Measurements from ENCODE around the gene CCRL2. TPM values are rescaled to one million over a fixed set of nuclear protein-coding genes. Genes with fewer than 3 reads are reported as not detected.

Gene CCRL2
- total and polyA plus RNA-seq, 9 of the 15 experiments (the other 6 are each of a cell fraction or from before 2014, with no cell fraction given): 3.4 to 5.7 (median 4.0) TPM

DNA sequence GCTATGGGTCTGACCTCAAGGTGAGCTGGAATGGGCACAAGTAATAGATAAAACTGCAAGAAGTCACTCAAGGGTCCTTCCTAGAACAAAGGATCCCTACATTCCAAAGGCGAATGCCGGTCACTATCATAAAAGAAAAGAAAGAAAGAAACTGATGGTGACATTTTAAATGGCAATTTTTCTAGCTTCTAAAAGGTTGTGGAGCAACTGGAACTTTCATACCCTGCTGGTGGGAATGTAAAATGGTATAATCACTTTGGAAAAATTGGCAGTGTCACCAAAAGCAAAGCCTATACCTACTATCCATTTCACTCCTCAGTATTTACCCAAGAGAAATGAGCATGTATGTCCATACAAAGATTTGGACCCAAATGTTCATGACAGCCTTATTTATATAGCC is 4.2 kb downstream of the CCRL2 start:
- no peak for DNase-seq (ENCODE audit: extremely low read depth in 1 of 4, low spot score in 3 of 4)
- ATAC-seq: no peak
- ChIA-PET CTCF (ENCODE audit: low intra/inter-chr PET ratio) (no interaction called here), POLR2A (interaction anchor here (0.7 to 1.2 kb wide), 2 partner anchors 13 to 1350 kb away, joined by 4 to 5 read pairs; no protein-coding TSS in a partner anchor)
- Histone ChIP-seq H3K27me3 (ENCODE audit: control insufficient read depth in 2 of 2, insufficient read depth in 2 of 2, low read length in 2 of 2) (no peaks in the 10 kb centered on the region), H3K27ac (ENCODE audit: extremely low read depth, low read depth, low read length) (no peak overlapping the region), H3K36me3 (ENCODE audit: control insufficient read depth, insufficient read depth, low read length) (no peaks in the 10 kb centered on the region), H3K9ac (ENCODE audit: insufficient read depth in 1 of 2, low read depth in 2 of 2, low read length in 2 of 2) (no peak overlapping the region), H3K9me3 (replicated peaks; ENCODE audit: control insufficient read depth, insufficient read depth, low read depth, low read length) (no peaks in the 10 kb centered on the region; the same call in 1 of the 2 replicates), H3K4me1 (replicated peaks in 1 of 2; ENCODE audit: control insufficient read depth in 2 of 2, insufficient read depth in 2 of 2, low read length in 2 of 2) (peaks cover 19 to 33% of the 10 kb centered on the region in 2 experiments), H3K79me2 (ENCODE audit: control insufficient read depth, insufficient read depth, low read length) (peaks cover 2% of the 10 kb centered on the region; the same call in 1 of the 3 replicates), H3K4me3 (no peak overlapping the region), H3K9me1 (ENCODE audit: control insufficient read depth, insufficient read depth, low read length) (no peaks in the 10 kb centered on the region), H3K4me2 (ENCODE audit: insufficient read depth, low read length) (no peak overlapping the region), H4K20me1 (replicated peaks; ENCODE audit: control insufficient read depth, insufficient read depth, low read length) (no peaks in the 10 kb centered on the region), H2AFZ (ENCODE audit: low read depth, low read length) (no peak overlapping the region)
- no peak for FAIRE-seq
- WGBS (ENCODE audit: insufficient coverage, low coverage, missing lambda C conversion rate): 63% methylated on average over 2 of the region's 2 CpGs
- in situ Hi-C loops (cut with MboI) (loop anchor here (25.0 kb wide), 1 partner anchor 1374 kb away; the partner anchor contains the start of gene CLEC3B), intact Hi-C loops (cut with micrococcal nuclease) (no loop called here)
- no TSS peak for BruUV-seq (replicated peaks)
- TF ChIP-seq FOXP1 (CRISPR knock-in tag; IDR thresholded peaks at IDR 0.05) (no peak), TAF1 (IDR thresholded peaks at IDR 0.05; ENCODE audit: control insufficient read depth, extremely low read depth, insufficient read depth, low read length, severe bottlenecking) (no peak), EWSR1 (IDR thresholded peaks at IDR 0.05; ENCODE audit: borderline replicate concordance, low read depth, partially characterized antibody) (no peak), ZNF592 (IDR thresholded peaks at IDR 0.05) (no peak), GTF2A2 (tag; IDR thresholded peaks at IDR 0.05) (no peak), TEAD2 (tag; IDR thresholded peaks at IDR 0.05) (peak; percentile 59; the same call in 1 of the 2 replicates), CCAR2 (IDR thresholded peaks at IDR 0.05; ENCODE audit: low read depth, low read length) (no peak), ZBTB2 (IDR thresholded peaks at IDR 0.05) (no peak), ZNF224 (CRISPR knock-in tag; IDR thresholded peaks at IDR 0.05) (no peak), SMARCE1 (IDR thresholded peaks at IDR 0.05) (no peak), ZFP36 (IDR thresholded peaks at IDR 0.05; ENCODE audit: low read depth, low read length, partially characterized antibody) (no peak)
- TF ChIP-seq, protein P1, sequence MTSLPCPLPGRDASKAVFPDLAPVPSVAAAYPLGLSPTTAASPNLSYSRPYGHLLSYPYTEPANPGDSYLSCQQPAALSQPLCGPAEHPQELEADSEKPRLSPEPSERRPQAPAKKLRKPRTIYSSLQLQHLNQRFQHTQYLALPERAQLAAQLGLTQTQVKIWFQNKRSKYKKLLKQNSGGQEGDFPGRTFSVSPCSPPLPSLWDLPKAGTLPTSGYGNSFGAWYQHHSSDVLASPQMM (CRISPR knock-in tag; IDR thresholded peaks at IDR 0.05): no peak
- TF ChIP-seq, protein P2, sequence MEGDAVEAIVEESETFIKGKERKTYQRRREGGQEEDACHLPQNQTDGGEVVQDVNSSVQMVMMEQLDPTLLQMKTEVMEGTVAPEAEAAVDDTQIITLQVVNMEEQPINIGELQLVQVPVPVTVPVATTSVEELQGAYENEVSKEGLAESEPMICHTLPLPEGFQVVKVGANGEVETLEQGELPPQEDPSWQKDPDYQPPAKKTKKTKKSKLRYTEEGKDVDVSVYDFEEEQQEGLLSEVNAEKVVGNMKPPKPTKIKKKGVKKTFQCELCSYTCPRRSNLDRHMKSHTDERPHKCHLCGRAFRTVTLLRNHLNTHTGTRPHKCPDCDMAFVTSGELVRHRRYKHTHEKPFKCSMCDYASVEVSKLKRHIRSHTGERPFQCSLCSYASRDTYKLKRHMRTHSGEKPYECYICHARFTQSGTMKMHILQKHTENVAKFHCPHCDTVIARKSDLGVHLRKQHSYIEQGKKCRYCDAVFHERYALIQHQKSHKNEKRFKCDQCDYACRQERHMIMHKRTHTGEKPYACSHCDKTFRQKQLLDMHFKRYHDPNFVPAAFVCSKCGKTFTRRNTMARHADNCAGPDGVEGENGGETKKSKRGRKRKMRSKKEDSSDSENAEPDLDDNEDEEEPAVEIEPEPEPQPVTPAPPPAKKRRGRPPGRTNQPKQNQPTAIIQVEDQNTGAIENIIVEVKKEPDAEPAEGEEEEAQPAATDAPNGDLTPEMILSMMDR (IDR thresholded peaks at IDR 0.05 in 2 of 3, conservative IDR thresholded peaks at IDR 0.05 in 1 of 3; ENCODE audit: insufficient read depth in 2 of 3, low read depth in 1 of 3, low read length in 3 of 3): peak in 2 of 3 experiments; percentile 12 to 21; a peak in 1 of 6 replicates
